ENCODE results near the gene KHDRBS1. TPM values are rescaled to one million over a fixed set of nuclear protein-coding genes. Genes with fewer than 3 reads are reported as not detected.

Gene KHDRBS1
- total RNA-seq, 2 donors from 2014 or later, result 140 to 177 TPM

- H3K4me3 Mint-ChIP-seq, result no peak overlapping the region
- no peak overlapping the region for H3K27ac Mint-ChIP-seq
- peaks cover 16% of the 10 kb centered on the region for H3K4me1 Mint-ChIP-seq
- peaks cover 68% of the 10 kb centered on the region for H3K36me3 Mint-ChIP-seq (ENCODE audit: low read depth)
- H3K27me3 Mint-ChIP-seq, result no peaks in the 10 kb centered on the region
- H3K9me3 Mint-ChIP-seq, result no peaks in the 10 kb centered on the region
- ATAC-seq (replicated peaks), result no peak
Observed at GRCh38 chr1:32031578-32032274, 18.1 kb downstream of the KHDRBS1 start.

GRCh38 chr1:32032275-32032615, 18.6 kb downstream of the KHDRBS1 start:
- Mint-ChIP-seq H3K9me3 (no peaks in the 10 kb centered on the region), H3K36me3 (ENCODE audit: low read depth) (peaks cover 62% of the 10 kb centered on the region), H3K4me1 (peaks cover 12% of the 10 kb centered on the region), H3K27ac (no peak overlapping the region), H3K27me3 (no peaks in the 10 kb centered on the region), H3K4me3 (no peak overlapping the region)
- no peak for ATAC-seq (replicated peaks)

GRCh38 chr1:32035119-32035518, 21.5 kb downstream of the KHDRBS1 start:
- peaks cover 4% of the 10 kb centered on the region for H3K4me1 Mint-ChIP-seq
- H3K9me3 Mint-ChIP-seq, result no peaks in the 10 kb centered on the region
- no peak overlapping the region for H3K4me3 Mint-ChIP-seq
- H3K36me3 Mint-ChIP-seq (ENCODE audit: low read depth), result peaks cover 42% of the 10 kb centered on the region
- H3K27me3 Mint-ChIP-seq, result no peaks in the 10 kb centered on the region
- no peak for ATAC-seq (replicated peaks)
- no peak overlapping the region for H3K27ac Mint-ChIP-seq

- Mint-ChIP-seq H3K36me3 (ENCODE audit: low read depth) (no peaks in the 10 kb centered on the region), H3K4me3 (no peak overlapping the region)
Observed at GRCh38 chr1:32040711-32041110, 27.0 kb downstream of the KHDRBS1 start.

GRCh38 chr1:32042330-32042729, 28.7 kb downstream of the KHDRBS1 start:
- Mint-ChIP-seq H3K4me3 (no peak overlapping the region), H3K4me1 (no peaks in the 10 kb centered on the region), H3K9me3 (no peaks in the 10 kb centered on the region), H3K27me3 (no peaks in the 10 kb centered on the region), H3K36me3 (ENCODE audit: low read depth) (no peaks in the 10 kb centered on the region), H3K27ac (no peak overlapping the region)
- no peak for ATAC-seq (replicated peaks)

More at GRCh38 chr1:32040711-32041110, 27.0 kb downstream of the KHDRBS1 start:
- no peak overlapping the region for H3K27ac Mint-ChIP-seq
- no peaks in the 10 kb centered on the region for H3K9me3 Mint-ChIP-seq
- no peaks in the 10 kb centered on the region for H3K27me3 Mint-ChIP-seq
- ATAC-seq (replicated peaks), result no peak
- no peaks in the 10 kb centered on the region for H3K4me1 Mint-ChIP-seq

- H3K27me3 Mint-ChIP-seq, result no peaks in the 10 kb centered on the region
- no peak for ATAC-seq (replicated peaks)
- H3K36me3 Mint-ChIP-seq (ENCODE audit: low read depth), result no peaks in the 10 kb centered on the region
- H3K4me3 Mint-ChIP-seq, result no peak overlapping the region
- H3K4me1 Mint-ChIP-seq, result no peaks in the 10 kb centered on the region
- no peaks in the 10 kb centered on the region for H3K9me3 Mint-ChIP-seq
- no peak overlapping the region for H3K27ac Mint-ChIP-seq
Observed at GRCh38 chr1:32044234-32044633, 30.6 kb downstream of the KHDRBS1 start.

GRCh38 chr1:32045772-32046171, 32.1 kb downstream of the KHDRBS1 start:
- no peaks in the 10 kb centered on the region for H3K4me1 Mint-ChIP-seq
- no peaks in the 10 kb centered on the region for H3K36me3 Mint-ChIP-seq (ENCODE audit: low read depth)
- H3K9me3 Mint-ChIP-seq, result no peaks in the 10 kb centered on the region
- no peak for ATAC-seq (replicated peaks)
- no peak overlapping the region for H3K4me3 Mint-ChIP-seq
- no peak overlapping the region for H3K27ac Mint-ChIP-seq
- no peaks in the 10 kb centered on the region for H3K27me3 Mint-ChIP-seq

GRCh38 chr1:32047701-32048100, 34.0 kb downstream of the KHDRBS1 start:
- H3K9me3 Mint-ChIP-seq, result no peaks in the 10 kb centered on the region
- H3K27me3 Mint-ChIP-seq, result no peaks in the 10 kb centered on the region
- peaks cover 6% of the 10 kb centered on the region for H3K4me1 Mint-ChIP-seq
- no peak overlapping the region for H3K4me3 Mint-ChIP-seq
- H3K27ac Mint-ChIP-seq, result no peak overlapping the region
- H3K36me3 Mint-ChIP-seq (ENCODE audit: low read depth), result peaks cover 18% of the 10 kb centered on the region
- ATAC-seq (replicated peaks), result no peak

GRCh38 chr1:32048440-32048839, 34.8 kb downstream of the KHDRBS1 start:
- ATAC-seq (replicated peaks), result no peak
- Mint-ChIP-seq H3K36me3 (ENCODE audit: low read depth) (peaks cover 23% of the 10 kb centered on the region), H3K9me3 (no peaks in the 10 kb centered on the region), H3K27me3 (no peaks in the 10 kb centered on the region), H3K4me1 (peaks cover 6% of the 10 kb centered on the region), H3K27ac (no peak overlapping the region), H3K4me3 (no peak overlapping the region)

GRCh38 chr1:32051706-32052105, 38.0 kb downstream of the KHDRBS1 start:
- H3K4me1 Mint-ChIP-seq, result peaks cover 6% of the 10 kb centered on the region
- peaks cover 56% of the 10 kb centered on the region for H3K36me3 Mint-ChIP-seq (ENCODE audit: low read depth)
- H3K4me3 Mint-ChIP-seq, result no peak overlapping the region
- ATAC-seq (replicated peaks), result no peak
- no peaks in the 10 kb centered on the region for H3K27me3 Mint-ChIP-seq
- peak overlapping the region; percentile 86 for H3K27ac Mint-ChIP-seq
- no peaks in the 10 kb centered on the region for H3K9me3 Mint-ChIP-seq

- no peak overlapping the region for H3K4me3 Mint-ChIP-seq
- no peak for ATAC-seq (replicated peaks)
- peaks cover 63% of the 10 kb centered on the region for H3K36me3 Mint-ChIP-seq (ENCODE audit: low read depth)
- no peaks in the 10 kb centered on the region for H3K9me3 Mint-ChIP-seq
- H3K27me3 Mint-ChIP-seq, result no peaks in the 10 kb centered on the region
- peaks cover 6% of the 10 kb centered on the region for H3K4me1 Mint-ChIP-seq
- H3K27ac Mint-ChIP-seq, result no peak overlapping the region
Observed at GRCh38 chr1:32052887-32053286, 39.2 kb downstream of the KHDRBS1 start.

GRCh38 chr1:32055416-32055815, 41.7 kb downstream of the KHDRBS1 start:
- peaks cover 89% of the 10 kb centered on the region for H3K36me3 Mint-ChIP-seq (ENCODE audit: low read depth)

GRCh38 chr1:32056598-32056997, 42.9 kb downstream of the KHDRBS1 start:
- Mint-ChIP-seq H3K4me3 (no peak overlapping the region), H3K27me3 (no peaks in the 10 kb centered on the region), H3K9me3 (no peaks in the 10 kb centered on the region), H3K27ac (no peak overlapping the region), H3K4me1 (peaks cover 6% of the 10 kb centered on the region), H3K36me3 (ENCODE audit: low read depth) (peaks cover 93% of the 10 kb centered on the region)
- ATAC-seq (replicated peaks), result no peak

More at GRCh38 chr1:32055416-32055815, 41.7 kb downstream of the KHDRBS1 start:
- no peak for ATAC-seq (replicated peaks)
- H3K4me3 Mint-ChIP-seq, result no peak overlapping the region
- H3K9me3 Mint-ChIP-seq, result no peaks in the 10 kb centered on the region
- H3K27me3 Mint-ChIP-seq, result no peaks in the 10 kb centered on the region
- H3K4me1 Mint-ChIP-seq, result peaks cover 6% of the 10 kb centered on the region
- H3K27ac Mint-ChIP-seq, result no peak overlapping the region

- Mint-ChIP-seq H3K9me3 (no peaks in the 10 kb centered on the region), H3K27me3 (no peaks in the 10 kb centered on the region), H3K27ac (peak overlapping the region; percentile 62), H3K4me3 (no peak overlapping the region), H3K4me1 (no peaks in the 10 kb centered on the region), H3K36me3 (ENCODE audit: low read depth) (peaks cover 67% of the 10 kb centered on the region)
- ATAC-seq (replicated peaks), result no peak
Observed at GRCh38 chr1:32060914-32061313, 47.2 kb downstream of the KHDRBS1 start.

- Mint-ChIP-seq H3K27me3 (no peaks in the 10 kb centered on the region), H3K4me3 (no peak overlapping the region), H3K9me3 (no peaks in the 10 kb centered on the region), H3K36me3 (ENCODE audit: low read depth) (peaks cover 52% of the 10 kb centered on the region), H3K27ac (peak overlapping the region; percentile 16), H3K4me1 (no peaks in the 10 kb centered on the region)
- no peak for ATAC-seq (replicated peaks)
Observed at GRCh38 chr1:32062867-32063230, 49.2 kb downstream of the KHDRBS1 start.

- Mint-ChIP-seq H3K36me3 (ENCODE audit: low read depth) (peaks cover 48% of the 10 kb centered on the region), H3K27me3 (no peaks in the 10 kb centered on the region), H3K4me3 (no peak overlapping the region), H3K9me3 (no peaks in the 10 kb centered on the region), H3K27ac (peak overlapping the region; percentile 16), H3K4me1 (no peaks in the 10 kb centered on the region)
- peak; percentile 34 for ATAC-seq (replicated peaks)
Observed at GRCh38 chr1:32063261-32063681, 49.6 kb downstream of the KHDRBS1 start.

Data from activated T-helper 17 cell treated with anti-CD3 and anti-CD28 coated beads, Interleukin-2, amount 50 U/mL, for 72 hours (primary cell).